ENCODE results near the gene APOBEC3F.
"Not testable (repeated sequence)": the region's sequence is repeated elsewhere in the genome, so short reads cannot be mapped to it uniquely, and the experiment has no call there.

The APOBEC3F gene

GRCh38 chr22:39040538-39041296, at the start of gene APOBEC3F:
Gene APOBEC3F (plus strand): TSS chr22:39040864. CDS start chr22:39040961, 97 bp downstream.
- peak in 1 of 2 experiments; percentile 66 for DNase-seq (ENCODE audit: low read depth in 1 of 2, low spot score in 1 of 2)
- in situ Hi-C loops (cut with HindIII; ENCODE audit: low pct_unique_long_range_greater_than_20kb, low sequenced_read_pairs) = not testable (repeated sequence)

DNA sequence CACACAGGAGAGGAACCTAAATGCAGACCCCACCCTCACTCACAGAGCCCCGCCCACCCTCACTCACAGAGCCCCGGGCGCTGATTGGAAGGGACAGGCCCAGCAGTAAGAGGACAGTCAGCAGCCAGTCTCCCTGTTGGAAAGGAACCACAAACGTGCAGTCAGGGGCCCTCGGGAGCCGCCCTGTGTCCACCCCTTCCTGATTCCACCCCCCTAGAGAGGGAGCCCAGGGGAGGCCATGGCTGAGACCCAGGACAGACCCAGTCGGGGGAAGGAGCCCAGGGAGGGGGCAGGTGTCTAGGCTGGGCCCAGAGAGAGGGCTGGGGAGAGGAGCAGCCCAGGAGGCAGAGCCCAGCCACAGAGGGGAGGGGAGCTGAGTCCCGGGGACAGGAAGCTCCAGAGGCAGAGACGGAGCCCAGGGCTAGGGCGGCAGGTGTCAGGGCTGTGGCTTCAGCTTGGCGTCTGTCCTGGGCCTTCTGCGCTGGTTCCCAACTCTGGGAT, 47.7 kb upstream of the APOBEC3F start:
- in situ Hi-C loops (cut with HindIII; ENCODE audit: low pct_unique_long_range_greater_than_20kb, low sequenced_read_pairs) = not testable (repeated sequence)

GRCh38 chr22:38996105-38996504, 44.6 kb upstream of the APOBEC3F start:
- no peak for DNase-seq (ENCODE audit: low read depth in 1 of 2, low spot score in 1 of 2)
- no peak for TF ChIP-seq JUND (IDR thresholded peaks at IDR 0.05; ENCODE audit: low read depth)
- in situ Hi-C loops (cut with HindIII; ENCODE audit: low pct_unique_long_range_greater_than_20kb, low sequenced_read_pairs) = no loop called here

More for the DNA sequence above, 47.7 kb upstream of the APOBEC3F start:
- not testable (repeated sequence) for DNase-seq (ENCODE audit: low read depth in 1 of 2, low spot score in 1 of 2)

DNA sequence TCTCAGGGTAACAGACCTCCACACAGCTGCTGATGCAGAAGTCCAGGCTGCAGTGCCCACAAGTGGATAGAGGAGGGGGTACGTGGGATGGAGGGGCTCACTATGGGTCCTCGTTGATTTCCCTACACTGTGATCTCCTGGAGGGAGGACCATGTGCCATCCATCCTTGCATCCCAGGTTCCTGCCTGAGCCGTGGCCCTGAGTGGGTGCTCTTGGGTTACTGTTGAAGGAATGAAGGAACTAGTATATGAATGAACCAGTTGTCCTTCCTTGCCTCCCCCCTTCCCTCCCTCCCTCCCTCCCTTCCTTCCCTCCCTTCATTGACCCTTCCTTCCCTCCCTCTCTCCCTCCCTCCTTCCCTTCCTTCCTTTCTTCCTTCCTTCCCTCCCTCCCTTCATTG, 43.1 kb upstream of the APOBEC3F start:
- in situ Hi-C loops (cut with HindIII; ENCODE audit: low pct_unique_long_range_greater_than_20kb, low sequenced_read_pairs) = no loop called here
- DNase-seq (ENCODE audit: low read depth in 1 of 2, low spot score in 1 of 2) = no peak
- no peak for TF ChIP-seq JUND (IDR thresholded peaks at IDR 0.05; ENCODE audit: low read depth)

- in situ Hi-C loops (cut with HindIII; ENCODE audit: low pct_unique_long_range_greater_than_20kb, low sequenced_read_pairs) = no loop called here
- DNase-seq (ENCODE audit: low read depth in 1 of 2, low spot score in 1 of 2) = peak; percentile 47 to 78
- TF ChIP-seq JUND (IDR thresholded peaks at IDR 0.05; ENCODE audit: low read depth) = no peak
Measured at GRCh38 chr22:39003165-39003638, 37.5 kb upstream of the APOBEC3F start.

DNA sequence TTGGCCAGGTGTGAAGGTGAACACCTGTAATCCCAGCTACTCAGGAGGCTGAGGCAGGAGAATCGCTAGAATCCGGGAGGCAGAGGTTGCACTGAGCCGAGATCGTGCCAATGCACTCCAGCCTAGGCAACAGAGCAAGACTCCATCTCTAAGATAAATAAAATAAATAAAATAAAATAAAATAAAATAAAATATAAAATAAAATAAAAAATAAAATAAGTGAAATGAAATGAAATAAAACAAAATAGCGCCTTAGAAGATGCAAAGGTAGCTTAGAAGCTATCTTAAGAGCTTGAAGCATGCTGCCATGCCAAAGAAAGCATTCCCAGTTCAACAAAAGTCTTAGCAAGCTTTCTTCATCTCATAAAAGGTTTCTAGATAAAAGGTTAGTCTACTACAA, 33.5 kb upstream of the APOBEC3F start:
- in situ Hi-C loops (cut with HindIII; ENCODE audit: low pct_unique_long_range_greater_than_20kb, low sequenced_read_pairs) = no loop called here
- no peak for TF ChIP-seq JUND (IDR thresholded peaks at IDR 0.05; ENCODE audit: low read depth)
- no peak for DNase-seq (ENCODE audit: low read depth in 1 of 2, low spot score in 1 of 2)

GRCh38 chr22:39008271-39008850, 32.3 kb upstream of the APOBEC3F start:
- DNase-seq (ENCODE audit: low read depth in 1 of 2, low spot score in 1 of 2); in situ Hi-C loops (cut with HindIII; ENCODE audit: low pct_unique_long_range_greater_than_20kb, low sequenced_read_pairs): not testable (repeated sequence)

GRCh38 chr22:39010946-39011345, 29.7 kb upstream of the APOBEC3F start:
- no peak for TF ChIP-seq JUND (IDR thresholded peaks at IDR 0.05; ENCODE audit: low read depth)
- in situ Hi-C loops (cut with HindIII; ENCODE audit: low pct_unique_long_range_greater_than_20kb, low sequenced_read_pairs) = no loop called here
- no peak for DNase-seq (ENCODE audit: low read depth in 1 of 2, low spot score in 1 of 2)

DNA sequence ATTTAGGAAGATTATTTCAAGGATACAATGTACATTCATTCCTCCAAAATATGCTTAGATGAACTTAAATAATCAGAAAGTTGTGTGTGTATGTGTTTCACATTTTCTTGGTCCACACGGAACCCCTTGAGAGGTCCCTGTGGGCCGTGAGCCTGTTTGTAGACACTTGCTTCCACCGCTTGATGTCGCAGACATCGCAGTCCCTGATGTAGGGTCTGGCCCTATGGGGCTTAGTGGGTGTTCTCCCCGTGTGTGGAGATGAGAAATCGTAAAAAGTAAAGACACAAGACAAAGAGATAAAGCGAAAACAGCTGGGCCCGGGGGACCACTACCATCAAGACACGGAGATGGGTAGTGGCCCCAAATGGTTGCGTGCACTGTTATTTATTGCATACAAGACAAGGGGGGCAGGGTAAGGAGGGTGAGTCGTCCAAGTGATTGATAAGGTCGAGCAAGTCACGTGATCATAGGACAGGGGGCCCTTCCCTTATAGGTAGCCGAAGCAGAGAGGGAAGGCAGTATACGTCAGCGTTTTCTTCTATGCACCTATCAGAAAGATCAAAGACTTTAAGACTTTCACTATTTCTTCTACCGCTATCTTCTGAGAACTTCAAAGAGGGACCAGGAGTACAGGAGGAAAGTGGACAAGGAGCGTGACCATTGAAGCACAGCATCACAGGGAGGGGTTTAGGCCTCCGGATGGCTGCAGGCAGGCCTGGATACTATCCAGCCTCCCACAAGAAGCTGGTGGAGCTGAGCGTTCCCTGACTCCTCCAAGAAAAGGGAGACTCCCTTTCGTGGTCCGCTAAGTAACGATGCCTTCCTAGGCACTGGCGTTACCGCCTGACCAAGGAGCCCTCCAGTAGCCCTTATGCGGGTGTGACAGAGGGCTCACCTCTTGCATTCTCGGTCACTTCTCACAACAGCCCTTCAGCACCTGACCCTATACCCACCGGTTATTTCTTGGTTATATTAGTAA, 27.8 kb upstream of the APOBEC3F start:
- DNase-seq (ENCODE audit: low read depth in 1 of 2, low spot score in 1 of 2) = no peak
- in situ Hi-C loops (cut with HindIII; ENCODE audit: low pct_unique_long_range_greater_than_20kb, low sequenced_read_pairs) = no loop called here
- TF ChIP-seq JUND (IDR thresholded peaks at IDR 0.05; ENCODE audit: low read depth) = no peak

DNA sequence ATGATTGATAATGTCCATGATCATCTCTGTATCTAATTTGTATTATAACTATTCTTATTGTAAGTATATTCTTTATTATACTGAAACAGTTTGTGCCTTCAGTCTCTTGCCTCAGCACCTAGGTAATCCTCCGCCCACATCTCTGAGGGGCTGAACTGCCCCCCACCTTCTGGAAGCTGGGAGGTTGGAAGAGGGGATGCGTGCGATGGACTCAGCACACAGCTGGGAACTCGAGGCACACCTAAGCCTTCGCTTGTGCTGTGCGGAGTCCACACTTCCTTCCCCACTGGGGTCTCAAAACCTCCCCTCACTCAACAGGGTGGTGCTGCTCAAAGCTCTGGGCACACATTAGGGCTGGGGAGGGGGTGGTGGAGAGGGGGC, 27.1 kb upstream of the APOBEC3F start:
- DNase-seq (ENCODE audit: low read depth in 1 of 2, low spot score in 1 of 2); in situ Hi-C loops (cut with HindIII; ENCODE audit: low pct_unique_long_range_greater_than_20kb, low sequenced_read_pairs): not testable (repeated sequence)

- no peak for TF ChIP-seq JUND (IDR thresholded peaks at IDR 0.05; ENCODE audit: low read depth)
- DNase-seq (ENCODE audit: low read depth in 1 of 2, low spot score in 1 of 2) = no peak
- in situ Hi-C loops (cut with HindIII; ENCODE audit: low pct_unique_long_range_greater_than_20kb, low sequenced_read_pairs) = no loop called here
Measured at GRCh38 chr22:39013942-39014722, 26.5 kb upstream of the APOBEC3F start, which contains the start of gene APOBEC3C. Gene APOBEC3C (plus strand): TSS chr22:39014257. CDS start chr22:39014363, 106 bp downstream.

DNA sequence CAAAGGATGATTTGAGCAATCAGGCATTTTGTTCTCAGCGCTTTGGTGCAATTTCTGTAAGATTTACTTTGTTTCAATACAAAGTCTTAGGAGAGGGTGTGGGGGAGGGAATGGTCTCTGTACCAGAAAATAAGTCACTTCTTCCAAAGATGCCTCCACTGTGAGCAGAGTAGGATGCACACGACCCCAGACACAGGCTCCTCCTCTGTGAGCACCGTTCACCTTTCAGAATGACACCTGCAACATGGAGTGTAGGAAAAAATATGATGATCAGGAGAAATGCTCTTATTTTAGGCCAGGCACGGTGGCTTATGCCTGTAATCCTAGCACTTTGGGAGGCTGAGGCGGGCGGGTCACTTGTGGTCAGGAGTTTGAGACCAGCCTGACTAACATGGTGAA, 25.9 kb upstream of the APOBEC3F start:
- in situ Hi-C loops (cut with HindIII; ENCODE audit: low pct_unique_long_range_greater_than_20kb, low sequenced_read_pairs) = not testable (repeated sequence)

More for the DNA sequence above, 25.9 kb upstream of the APOBEC3F start:
- not testable (repeated sequence) for DNase-seq (ENCODE audit: low read depth in 1 of 2, low spot score in 1 of 2)
